Fibroblast of villous mesenchyme (primary cell): ENCODE results near the gene COMMD6. TPM values are rescaled to one million over a fixed set of nuclear protein-coding genes. Genes with fewer than 3 reads are reported as not detected.

ENCODE experiments used
- DNase-seq: peaks from one replicate; pipeline ENCODE4 v3.0.0-alpha.2; 2010; ENCODE audit warnings: low read depth
- H3K4me3 ChIP-seq: 2 replicates; pipeline ENCODE4 v1.5.1; 2011; ENCODE audit warnings: low read depth, mild to moderate bottlenecking, low read length
- total RNA-seq: library from RNA; depleted of rRNA; stranded (reverse); fragments of >200 nt; gene quantifications from 2 replicates; pipeline ENCODE4 v1.2.3, GENCODE V29; 2012
- TF ChIP-seq, protein P1 (sequence below): IDR thresholded peaks from 2 replicates; pipeline ENCODE4 v1.5.1; 2012; ENCODE audit warnings: low read depth, mild to moderate bottlenecking, low read length; ENCODE audit not compliant: insufficient read depth

The COMMD6 gene
- total RNA-seq, 1 donor = 77.3 TPM

DNA sequence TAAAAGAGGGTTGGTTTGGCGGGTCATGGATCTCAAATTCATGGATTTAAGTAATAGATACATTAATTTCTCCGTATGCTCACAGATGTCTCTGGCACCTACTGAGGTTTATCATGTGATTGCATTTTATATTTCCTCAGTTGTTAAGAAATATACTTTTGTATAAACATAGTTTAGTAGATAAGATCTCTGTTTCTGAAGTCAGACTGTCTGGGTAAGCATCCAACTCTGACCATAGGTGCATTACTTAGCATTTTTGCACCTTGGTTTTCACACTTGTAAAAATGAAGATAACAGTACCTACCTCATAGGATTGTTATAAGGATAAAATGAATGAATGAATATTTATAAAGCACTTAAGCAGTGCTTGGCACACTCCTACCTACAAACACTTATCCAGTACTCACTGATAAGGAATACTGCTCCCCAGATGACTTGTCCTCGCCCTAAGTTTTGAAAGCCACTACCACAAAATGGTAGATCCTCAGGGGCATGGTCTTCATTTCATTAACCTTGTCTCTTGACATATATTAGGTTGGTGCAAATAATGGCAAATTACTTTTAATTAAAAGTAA, 26.5 kb downstream of the COMMD6 start:
- peak; percentile 8 for DNase-seq
- TF ChIP-seq, protein P1, sequence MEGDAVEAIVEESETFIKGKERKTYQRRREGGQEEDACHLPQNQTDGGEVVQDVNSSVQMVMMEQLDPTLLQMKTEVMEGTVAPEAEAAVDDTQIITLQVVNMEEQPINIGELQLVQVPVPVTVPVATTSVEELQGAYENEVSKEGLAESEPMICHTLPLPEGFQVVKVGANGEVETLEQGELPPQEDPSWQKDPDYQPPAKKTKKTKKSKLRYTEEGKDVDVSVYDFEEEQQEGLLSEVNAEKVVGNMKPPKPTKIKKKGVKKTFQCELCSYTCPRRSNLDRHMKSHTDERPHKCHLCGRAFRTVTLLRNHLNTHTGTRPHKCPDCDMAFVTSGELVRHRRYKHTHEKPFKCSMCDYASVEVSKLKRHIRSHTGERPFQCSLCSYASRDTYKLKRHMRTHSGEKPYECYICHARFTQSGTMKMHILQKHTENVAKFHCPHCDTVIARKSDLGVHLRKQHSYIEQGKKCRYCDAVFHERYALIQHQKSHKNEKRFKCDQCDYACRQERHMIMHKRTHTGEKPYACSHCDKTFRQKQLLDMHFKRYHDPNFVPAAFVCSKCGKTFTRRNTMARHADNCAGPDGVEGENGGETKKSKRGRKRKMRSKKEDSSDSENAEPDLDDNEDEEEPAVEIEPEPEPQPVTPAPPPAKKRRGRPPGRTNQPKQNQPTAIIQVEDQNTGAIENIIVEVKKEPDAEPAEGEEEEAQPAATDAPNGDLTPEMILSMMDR = no peak
- no peak overlapping the region for H3K4me3 ChIP-seq

DNA sequence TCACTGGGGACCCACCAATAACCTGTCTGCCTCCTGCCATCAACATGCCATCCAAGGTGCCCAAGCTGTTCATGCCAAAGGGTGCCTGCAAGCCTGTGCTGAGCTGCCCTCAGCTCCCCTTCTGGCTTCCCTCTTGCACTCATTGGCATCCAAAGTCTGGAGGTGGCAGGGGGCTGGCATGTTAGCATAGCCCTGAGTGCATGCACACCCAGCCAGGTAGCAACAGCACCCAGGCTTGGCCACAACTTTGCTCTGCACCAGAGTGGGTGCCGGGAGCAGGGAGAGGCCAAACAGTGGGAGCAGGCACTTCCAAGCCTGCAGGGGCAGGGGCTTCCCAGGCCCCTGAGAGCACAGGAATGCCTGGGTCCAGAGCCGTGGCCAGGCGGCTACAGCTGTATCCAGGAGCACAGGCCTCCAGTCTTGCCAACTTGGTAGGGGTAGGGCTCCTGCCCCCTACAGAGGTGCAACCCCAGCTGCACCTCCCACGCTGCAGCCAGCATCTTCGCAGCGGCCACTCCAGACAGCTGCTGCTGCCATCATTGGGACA, 29.6 kb downstream of the COMMD6 start:
- TF ChIP-seq, protein P1 = no peak
- no peak overlapping the region for H3K4me3 ChIP-seq
- DNase-seq = no peak

DNA sequence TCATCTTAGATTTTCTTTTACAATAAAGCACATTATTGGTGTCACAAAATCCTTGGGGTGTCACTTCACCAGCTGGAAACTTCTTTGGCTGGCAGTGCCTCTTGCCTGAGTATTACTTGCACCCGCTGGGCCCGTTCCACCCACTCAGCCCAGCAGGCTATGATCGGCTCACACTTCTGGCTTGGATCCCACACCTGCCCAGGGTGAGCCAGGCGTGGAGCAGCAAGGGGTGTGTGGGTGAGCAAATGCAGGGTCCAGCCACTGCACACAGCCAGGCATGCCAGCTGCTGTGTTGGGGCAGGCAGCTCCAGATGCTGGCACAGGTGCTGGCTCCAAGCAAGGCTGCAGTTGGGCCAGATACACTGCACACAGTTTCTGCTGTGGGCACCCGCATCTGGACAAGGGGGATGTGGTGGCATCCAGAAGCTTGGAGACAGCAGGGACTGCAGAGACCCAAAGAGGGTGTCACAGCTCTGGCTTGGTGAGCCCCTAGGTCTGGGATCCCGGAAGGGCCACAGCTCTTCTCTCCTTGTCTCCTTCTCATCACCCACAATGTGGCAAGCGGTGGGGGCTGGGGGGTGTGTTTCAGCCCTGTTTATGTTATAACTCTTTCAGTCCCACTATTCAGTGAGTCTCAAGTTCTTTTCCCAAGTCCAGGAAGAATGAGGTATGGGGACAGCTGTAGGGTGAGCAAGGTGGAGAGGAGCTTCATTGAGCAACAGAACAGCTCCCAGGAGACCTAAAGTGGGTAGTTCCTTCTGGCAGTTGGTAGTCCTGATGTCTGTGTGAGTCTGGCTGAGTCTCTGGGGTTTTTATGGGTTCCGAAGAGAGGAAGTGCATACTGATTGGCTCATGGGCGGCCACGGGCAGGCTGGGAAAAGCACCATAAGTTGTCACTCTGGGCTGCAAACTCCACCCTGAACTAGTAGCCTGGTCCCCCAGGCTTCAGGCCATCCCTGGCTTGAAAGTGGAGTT, 30.3 kb downstream of the COMMD6 start:
- H3K4me3 ChIP-seq = no peak overlapping the region
- no peak for DNase-seq
- TF ChIP-seq, protein P1 = no peak

DNA sequence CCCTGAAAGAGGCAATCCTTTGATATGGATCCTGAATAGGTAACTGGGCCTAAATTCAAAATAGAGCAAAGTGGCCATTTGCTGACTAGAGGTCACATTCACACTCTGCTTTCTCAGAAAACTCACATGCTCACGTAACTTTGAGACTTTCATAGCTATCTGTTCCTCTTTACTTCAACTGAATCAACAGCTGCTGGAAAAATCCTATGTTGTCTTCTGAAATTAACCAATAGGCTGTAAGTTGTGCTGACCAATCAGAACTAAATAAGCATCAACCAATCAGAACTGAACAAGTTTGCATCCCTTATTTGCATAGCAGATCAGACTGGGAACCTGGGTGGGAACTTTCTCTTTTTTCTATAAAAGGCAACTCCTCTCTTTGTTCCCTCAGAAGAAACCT, 31.6 kb downstream of the COMMD6 start:
- no peak for DNase-seq
- no peak overlapping the region for H3K4me3 ChIP-seq
- TF ChIP-seq, protein P1 = no peak

DNA sequence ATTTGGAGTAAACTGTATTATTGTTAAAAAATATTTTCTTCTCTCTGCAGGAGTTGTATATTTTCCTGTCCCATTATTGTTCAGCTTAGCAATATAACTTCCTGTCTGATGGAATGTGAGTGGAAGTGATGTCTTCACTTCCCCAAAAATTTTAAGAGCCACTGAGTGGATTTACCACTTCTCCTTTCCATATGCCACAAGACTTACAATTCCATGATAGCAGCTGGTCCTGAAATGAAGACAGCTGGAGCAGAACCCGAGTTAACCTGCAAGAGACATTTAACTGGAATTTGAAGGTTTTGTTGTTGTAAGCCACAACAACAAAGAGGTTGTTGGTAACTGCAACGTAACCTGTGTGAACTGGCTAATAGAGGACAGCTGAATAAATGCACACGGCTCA, 32.3 kb downstream of the COMMD6 start:
- no peak overlapping the region for H3K4me3 ChIP-seq
- no peak for DNase-seq
- TF ChIP-seq, protein P1 = no peak

DNA sequence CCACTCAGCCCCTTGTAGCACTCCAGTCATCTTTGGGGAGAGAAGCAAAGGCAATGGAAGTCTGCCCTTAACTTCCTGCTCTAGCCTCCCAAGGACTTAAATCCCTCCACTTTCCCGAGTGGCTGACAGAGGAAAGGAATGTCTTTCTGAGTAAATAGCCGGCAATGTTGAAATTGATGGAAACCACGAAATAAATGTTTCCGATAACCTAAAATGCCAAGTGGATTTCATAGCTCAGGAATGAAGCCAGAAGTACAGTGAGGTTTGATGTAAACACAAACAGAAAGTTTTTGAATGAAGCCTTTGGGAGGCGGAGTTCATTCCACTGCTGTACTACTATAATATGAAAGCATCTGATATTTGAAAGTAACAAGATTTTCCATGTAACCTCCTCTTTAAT, 41.7 kb downstream of the COMMD6 start:
- peak; percentile 84 for DNase-seq
- no peak overlapping the region for H3K4me3 ChIP-seq
- TF ChIP-seq, protein P1 = no peak
